ENCODE measurements around the gene USP2.
"Not testable (repeated sequence)": the region's sequence is repeated elsewhere in the genome, so short reads cannot be mapped to it uniquely, and the experiment has no call there.

USP2 gene

DNA sequence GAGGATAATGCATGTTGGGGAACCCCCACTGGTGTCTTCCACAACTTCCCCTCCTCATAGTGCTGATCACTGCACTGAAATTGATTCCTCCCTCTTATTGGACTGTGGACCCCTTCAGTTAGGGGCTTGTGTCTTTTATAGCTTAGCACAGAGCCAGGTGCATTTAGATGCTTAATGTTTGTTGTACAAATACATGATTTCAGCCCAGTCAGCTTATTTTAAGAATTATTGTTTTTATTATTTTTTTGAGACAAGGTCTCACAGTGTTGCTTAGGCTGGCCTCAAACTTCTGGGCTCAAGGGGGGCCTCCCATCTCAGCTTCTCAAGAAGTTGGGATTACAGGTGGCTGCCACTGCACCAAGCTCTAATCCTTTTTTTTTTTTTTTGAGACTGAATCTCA is 33.2 kb upstream of the USP2 start:
- TF ChIP-seq Cebpa-rat (IDR thresholded peaks at IDR 0.05), result no peak
- no peaks in the 10 kb centered on the region for H3K36me3 ChIP-seq
- H4K20me1 ChIP-seq, result no peaks in the 10 kb centered on the region
- peaks cover 4% of the 10 kb centered on the region for H3K27me3 ChIP-seq
- no peak overlapping the region for H3K9ac ChIP-seq
- H3K4me1 ChIP-seq, result peaks cover 4% of the 10 kb centered on the region; the same call in 1 of the 2 replicates
- no peak overlapping the region for H3K4me3 ChIP-seq
- no peak overlapping the region for H3K27ac ChIP-seq
- peaks cover 5% of the 10 kb centered on the region for H3K9me3 ChIP-seq
- no peak overlapping the region for H3K4me2 ChIP-seq

- Histone ChIP-seq H3K27ac (no peak overlapping the region), H3K9me3 (peaks cover 5% of the 10 kb centered on the region), H3K4me1 (peaks cover 4% of the 10 kb centered on the region; the same call in 1 of the 2 replicates), H3K4me3 (no peak overlapping the region), H3K4me2 (no peak overlapping the region), H3K27me3 (peaks cover under 1% of the 10 kb centered on the region; the same call in 1 of the 2 replicates), H3K36me3 (no peaks in the 10 kb centered on the region), H4K20me1 (no peaks in the 10 kb centered on the region), H3K9ac (no peak overlapping the region)
- TF ChIP-seq Cebpa-rat (IDR thresholded peaks at IDR 0.05), result no peak
These were observed 32.8 kb upstream of the USP2 start for GRCh38 chr11:119414321-119414720.

GRCh38 chr11:119412072-119412471 is 30.6 kb upstream of the USP2 start:
- Histone ChIP-seq H3K9me3 (peaks cover 5% of the 10 kb centered on the region), H3K4me2 (no peak overlapping the region), H3K36me3 (no peaks in the 10 kb centered on the region), H4K20me1 (no peaks in the 10 kb centered on the region), H3K9ac (no peak overlapping the region), H3K4me3 (no peak overlapping the region), H3K27ac (no peak overlapping the region), H3K27me3 (no peaks in the 10 kb centered on the region), H3K4me1 (peaks cover 4% of the 10 kb centered on the region; the same call in 1 of the 2 replicates)
- no peak for TF ChIP-seq Cebpa-rat (IDR thresholded peaks at IDR 0.05)

DNA sequence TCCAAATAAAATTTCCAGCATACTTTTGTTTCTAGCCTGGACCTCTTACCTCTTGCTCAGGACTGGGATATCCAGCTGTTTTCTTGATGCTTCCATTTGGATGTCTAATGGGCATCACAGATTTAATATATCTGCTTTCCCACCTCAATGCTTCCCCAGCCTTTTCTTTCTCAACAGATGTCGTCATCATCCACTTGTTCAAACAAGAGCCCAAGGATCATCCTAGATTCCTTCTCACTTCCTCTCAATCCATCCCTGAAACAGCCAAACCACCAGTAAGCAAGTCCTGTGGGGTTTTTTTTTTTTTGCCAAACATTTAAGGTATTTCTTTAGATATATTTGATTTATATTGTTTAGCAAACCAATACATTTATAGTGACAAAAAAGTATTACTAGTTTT is 29.0 kb upstream of the USP2 start:
- Histone ChIP-seq H3K4me1 (peaks cover 6% of the 10 kb centered on the region; the same call in 1 of the 2 replicates), H3K9ac (no peak overlapping the region), H4K20me1 (no peaks in the 10 kb centered on the region), H3K4me3 (no peak overlapping the region), H3K27ac (no peak overlapping the region), H3K27me3 (no peaks in the 10 kb centered on the region), H3K9me3 (peaks cover 5% of the 10 kb centered on the region), H3K4me2 (no peak overlapping the region), H3K36me3 (no peaks in the 10 kb centered on the region)
- no peak for TF ChIP-seq Cebpa-rat (IDR thresholded peaks at IDR 0.05)

- no peak overlapping the region for H3K27ac ChIP-seq
- H3K27me3 ChIP-seq, result no peaks in the 10 kb centered on the region
- TF ChIP-seq Cebpa-rat (IDR thresholded peaks at IDR 0.05), result no peak
- no peaks in the 10 kb centered on the region for H4K20me1 ChIP-seq
- no peaks in the 10 kb centered on the region for H3K36me3 ChIP-seq
- no peak overlapping the region for H3K9ac ChIP-seq
- no peak overlapping the region for H3K4me3 ChIP-seq
- H3K9me3 ChIP-seq, result peaks cover 5% of the 10 kb centered on the region
- no peak overlapping the region for H3K4me2 ChIP-seq
- peaks cover 6% of the 10 kb centered on the region; the same call in 1 of the 2 replicates for H3K4me1 ChIP-seq
These were observed 28.2 kb upstream of the USP2 start for GRCh38 chr11:119409731-119410130.

GRCh38 chr11:119406005-119406404 is 24.5 kb upstream of the USP2 start:
- Histone ChIP-seq H3K9ac (no peak overlapping the region), H3K27ac (no peak overlapping the region), H3K4me3 (no peak overlapping the region), H3K4me2 (peak overlapping the region; percentile 2; the same call in 1 of the 2 replicates), H3K9me3 (no peaks in the 10 kb centered on the region), H4K20me1 (no peaks in the 10 kb centered on the region), H3K27me3 (no peaks in the 10 kb centered on the region), H3K36me3 (no peaks in the 10 kb centered on the region), H3K4me1 (peaks cover 6% of the 10 kb centered on the region; the same call in 1 of the 2 replicates)
- TF ChIP-seq Cebpa-rat (IDR thresholded peaks at IDR 0.05), result no peak

DNA sequence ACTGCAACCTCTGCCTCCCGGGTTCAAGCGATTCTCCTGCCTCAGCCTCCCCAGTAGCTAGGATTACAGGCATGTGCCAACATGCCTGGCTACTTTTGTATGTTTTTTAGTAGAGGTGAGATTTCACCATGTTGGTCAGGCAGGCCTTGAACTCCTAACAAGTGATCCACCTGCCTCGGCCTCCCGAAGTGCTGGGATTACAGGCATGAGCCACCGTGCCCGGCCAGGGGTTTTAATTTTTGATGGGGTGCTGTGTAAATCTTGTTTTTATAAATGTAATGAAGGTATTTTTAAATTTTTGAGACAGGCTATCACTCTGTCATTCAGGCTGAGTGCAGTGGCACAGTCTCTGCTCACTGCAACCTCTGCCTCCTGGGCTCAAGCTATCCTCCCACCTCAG is 24.0 kb upstream of the USP2 start:
- H3K27ac ChIP-seq, H3K4me1 ChIP-seq, H4K20me1 ChIP-seq, H3K27me3 ChIP-seq, H3K4me3 ChIP-seq, H3K36me3 ChIP-seq, H3K9ac ChIP-seq, H3K9me3 ChIP-seq, H3K4me2 ChIP-seq: not testable (repeated sequence)

- no peaks in the 10 kb centered on the region for H3K27me3 ChIP-seq
- no peaks in the 10 kb centered on the region for H3K36me3 ChIP-seq
- peaks cover 6% of the 10 kb centered on the region; the same call in 1 of the 2 replicates for H3K4me1 ChIP-seq
- H3K4me3 ChIP-seq, result no peak overlapping the region
- H3K4me2 ChIP-seq, result no peak overlapping the region
- H3K27ac ChIP-seq, result no peak overlapping the region
- no peaks in the 10 kb centered on the region for H4K20me1 ChIP-seq
- no peak for TF ChIP-seq Cebpa-rat (IDR thresholded peaks at IDR 0.05)
- no peaks in the 10 kb centered on the region for H3K9me3 ChIP-seq
- no peak overlapping the region for H3K9ac ChIP-seq
These were observed 23.4 kb upstream of the USP2 start for GRCh38 chr11:119404872-119405271.

DNA sequence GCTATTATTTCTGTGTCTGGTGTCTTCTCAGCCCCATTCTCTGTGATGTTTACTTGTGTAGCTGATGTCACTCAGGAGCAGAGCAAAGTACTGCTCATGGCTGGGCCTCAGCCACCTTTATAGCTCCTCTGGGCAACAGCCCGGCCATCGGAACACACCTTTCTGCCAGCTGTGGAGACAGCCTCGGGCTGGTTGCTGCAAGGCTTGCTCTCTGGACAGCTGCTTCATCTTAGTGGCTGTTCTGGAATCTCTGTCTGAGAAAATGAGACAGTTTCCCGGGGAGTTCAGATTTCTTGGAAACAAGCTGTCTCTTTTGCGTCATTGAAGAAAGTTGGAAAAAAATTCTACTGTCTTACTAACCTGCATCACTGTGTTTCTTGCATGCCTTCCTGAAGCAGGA is 21.5 kb upstream of the USP2 start:
- H3K27ac ChIP-seq, result no peak overlapping the region
- no peaks in the 10 kb centered on the region for H3K27me3 ChIP-seq
- no peak for TF ChIP-seq Cebpa-rat (IDR thresholded peaks at IDR 0.05)
- H3K9ac ChIP-seq, result no peak overlapping the region
- H3K9me3 ChIP-seq, result peaks cover 9% of the 10 kb centered on the region
- no peaks in the 10 kb centered on the region; the same call in 1 of the 2 replicates for H3K36me3 ChIP-seq
- H4K20me1 ChIP-seq, result no peaks in the 10 kb centered on the region
- peaks cover 6% of the 10 kb centered on the region; the same call in 1 of the 2 replicates for H3K4me1 ChIP-seq
- H3K4me3 ChIP-seq, result no peak overlapping the region
- no peak overlapping the region for H3K4me2 ChIP-seq

GRCh38 chr11:119402470-119402869 is 21.0 kb upstream of the USP2 start:
- Histone ChIP-seq H3K27me3 (no peaks in the 10 kb centered on the region), H3K36me3 (no peaks in the 10 kb centered on the region; the same call in 1 of the 2 replicates), H3K4me3 (no peak overlapping the region), H3K4me2 (no peak overlapping the region), H3K9ac (no peak overlapping the region), H3K9me3 (peaks cover 14% of the 10 kb centered on the region), H3K27ac (no peak overlapping the region), H4K20me1 (no peaks in the 10 kb centered on the region), H3K4me1 (peaks cover 6% of the 10 kb centered on the region; the same call in 1 of the 2 replicates)
- no peak for TF ChIP-seq Cebpa-rat (IDR thresholded peaks at IDR 0.05)

DNA sequence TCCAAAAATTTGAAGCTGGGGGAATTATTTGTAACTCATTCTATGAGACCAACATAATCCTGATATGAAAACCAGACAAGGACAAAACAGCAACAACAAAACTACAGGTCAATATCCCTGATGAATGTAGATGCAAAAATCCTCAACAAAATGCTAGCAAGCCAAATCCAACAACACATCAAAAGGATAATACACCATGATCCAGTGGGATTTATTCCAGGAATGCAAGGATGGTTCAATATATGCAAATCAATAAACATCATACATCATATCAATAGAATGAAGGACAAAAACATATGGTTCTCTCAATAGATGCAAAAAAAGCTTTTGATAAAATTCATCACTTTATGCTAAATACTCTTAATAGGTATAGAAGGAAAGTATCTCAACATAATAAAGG is 19.4 kb upstream of the USP2 start:
- H3K9ac ChIP-seq, result no peak overlapping the region
- no peaks in the 10 kb centered on the region; the same call in 1 of the 2 replicates for H3K36me3 ChIP-seq
- no peak overlapping the region for H3K27ac ChIP-seq
- no peak overlapping the region for H3K4me3 ChIP-seq
- TF ChIP-seq Cebpa-rat (IDR thresholded peaks at IDR 0.05), result no peak
- peaks cover 20% of the 10 kb centered on the region for H3K9me3 ChIP-seq
- H3K4me1 ChIP-seq, result peaks cover under 1% of the 10 kb centered on the region; the same call in 1 of the 2 replicates
- no peak overlapping the region for H3K4me2 ChIP-seq
- no peaks in the 10 kb centered on the region for H3K27me3 ChIP-seq
- H4K20me1 ChIP-seq, result no peaks in the 10 kb centered on the region
